Skeletal muscle tissue (tissue), 4 donors: ENCODE data around the gene C17orf58. TPM values are rescaled to one million over a fixed set of nuclear protein-coding genes. Genes with fewer than 3 reads are reported as not detected.
"Not testable (repeated sequence)": the region's sequence is repeated elsewhere in the genome, so short reads cannot be mapped to it uniquely, and the experiment has no call there.

ENCODE experiments used
- H3K27ac ChIP-seq: one replicate; pipeline ENCODE4 v1.7.0; 2013; ENCODE audit warnings: mild to moderate bottlenecking, low read depth, low read length, inconsistent platforms
- H3K27me3 ChIP-seq, 3 donors: one replicate each; pipeline ENCODE4 v1.7.0; 2013; ENCODE audit warnings: low read length in 3 of 3; ENCODE audit not compliant: control insufficient read depth in 3 of 3, insufficient read depth in 3 of 3
- H3K36me3 ChIP-seq, 3 donors: one replicate each; pipeline ENCODE4 v1.7.0; 2013; ENCODE audit warnings: low read length in 3 of 3; ENCODE audit not compliant: control insufficient read depth in 3 of 3, insufficient read depth in 3 of 3
- H3K4me1 ChIP-seq, 3 donors: one replicate each; pipeline ENCODE4 v1.7.0; 2013; ENCODE audit warnings: low read length in 3 of 3, mild to moderate bottlenecking in 3 of 3; ENCODE audit not compliant: control insufficient read depth in 3 of 3, insufficient read depth in 3 of 3
- H3K4me3 ChIP-seq, 3 donors: one replicate each; pipeline ENCODE4 v1.7.0; 2013; ENCODE audit warnings: low read length in 3 of 3
- H3K9ac ChIP-seq, 3 donors: one replicate each; pipeline ENCODE4 v1.7.0; 2013; ENCODE audit warnings: low read length in 3 of 3, mild to moderate bottlenecking in 3 of 3, moderate library complexity in 2 of 3, low read depth in 1 of 3
- H3K9me3 ChIP-seq, 3 donors: one replicate each; pipeline ENCODE4 v1.7.0; 2013; ENCODE audit warnings: low read length in 3 of 3; ENCODE audit not compliant: control insufficient read depth in 3 of 3
- total RNA-seq: library from RNA; depleted of rRNA; stranded (reverse); fragments of >200 nt; gene quantifications from one replicate; pipeline ENCODE4 v1.2.3, GENCODE V29; 2014
- donor health status: Osteomylitis.

Gene C17orf58
- total RNA-seq, 1 donor from 2014 or later = 12.0 TPM

DNA sequence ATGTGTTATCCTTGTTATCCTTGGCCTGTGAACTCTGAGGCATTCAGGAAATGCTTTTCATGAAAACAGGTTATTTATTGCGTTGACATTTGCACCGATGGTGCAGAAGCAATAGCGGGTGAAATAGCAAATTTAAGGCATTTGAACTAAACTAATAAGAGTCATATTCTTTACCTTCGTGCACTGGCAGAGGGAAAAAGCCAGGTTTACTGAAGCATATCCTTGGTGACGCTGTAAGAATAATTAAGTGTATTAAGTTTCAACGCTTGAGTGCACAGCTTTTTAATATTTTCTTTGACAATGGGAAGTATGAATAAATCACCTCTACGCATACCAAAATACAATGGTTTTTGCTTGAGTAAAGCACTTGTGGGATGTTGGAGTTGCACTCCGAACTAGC, 25.7 kb upstream of the C17orf58 start:
- Histone ChIP-seq H3K4me3 (no peak overlapping the region), H3K36me3 (no peaks in the 10 kb centered on the region), H3K9me3 (no peaks in the 10 kb centered on the region), H3K4me1 (peaks cover 4 to 7% (median 4%) of the 10 kb centered on the region in 3 donors), H3K27ac (no peak overlapping the region), H3K27me3 (no peaks in the 10 kb centered on the region), H3K9ac (no peak overlapping the region)

DNA sequence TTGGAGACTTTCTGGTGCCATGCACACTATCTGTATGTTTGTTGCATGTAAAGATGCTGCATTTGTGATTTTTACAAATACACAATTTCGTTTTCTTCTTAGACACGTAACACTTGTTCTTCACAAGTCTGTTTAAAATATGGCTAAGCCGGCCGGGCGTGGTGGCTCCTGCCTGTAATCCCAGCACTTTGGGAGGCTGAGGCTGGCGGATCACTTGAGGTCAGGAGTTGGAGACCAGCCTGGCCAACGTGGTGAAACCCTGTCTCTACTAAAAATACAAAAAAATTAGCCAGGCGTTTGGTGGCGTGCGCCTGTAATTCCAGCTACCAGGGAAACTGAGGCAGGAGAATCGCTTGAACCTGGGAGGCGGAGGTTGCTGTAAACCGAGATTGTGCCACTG, 24.5 kb upstream of the C17orf58 start:
- H3K9me3 ChIP-seq, H3K36me3 ChIP-seq, H3K4me1 ChIP-seq, H3K27me3 ChIP-seq: not testable (repeated sequence)
- Histone ChIP-seq H3K9ac (peak overlapping the region; percentile 81 to 90 (median 85)), H3K4me3 (peak overlapping the region; percentile 68 to 91 (median 82)), H3K27ac (peak overlapping the region; percentile 83)

GRCh38 chr17:68020409-68020756, 24.1 kb upstream of the C17orf58 start:
- H3K9me3 ChIP-seq = no peaks in the 10 kb centered on the region
- peak overlapping the region; percentile 83 for H3K27ac ChIP-seq
- peak overlapping the region; percentile 68 to 91 (median 82) for H3K4me3 ChIP-seq
- H3K9ac ChIP-seq = peak overlapping the region; percentile 81 to 90 (median 85)
- H3K4me1 ChIP-seq = peaks cover 4 to 7% (median 4%) of the 10 kb centered on the region in 3 donors
- no peaks in the 10 kb centered on the region for H3K27me3 ChIP-seq
- no peaks in the 10 kb centered on the region for H3K36me3 ChIP-seq

DNA sequence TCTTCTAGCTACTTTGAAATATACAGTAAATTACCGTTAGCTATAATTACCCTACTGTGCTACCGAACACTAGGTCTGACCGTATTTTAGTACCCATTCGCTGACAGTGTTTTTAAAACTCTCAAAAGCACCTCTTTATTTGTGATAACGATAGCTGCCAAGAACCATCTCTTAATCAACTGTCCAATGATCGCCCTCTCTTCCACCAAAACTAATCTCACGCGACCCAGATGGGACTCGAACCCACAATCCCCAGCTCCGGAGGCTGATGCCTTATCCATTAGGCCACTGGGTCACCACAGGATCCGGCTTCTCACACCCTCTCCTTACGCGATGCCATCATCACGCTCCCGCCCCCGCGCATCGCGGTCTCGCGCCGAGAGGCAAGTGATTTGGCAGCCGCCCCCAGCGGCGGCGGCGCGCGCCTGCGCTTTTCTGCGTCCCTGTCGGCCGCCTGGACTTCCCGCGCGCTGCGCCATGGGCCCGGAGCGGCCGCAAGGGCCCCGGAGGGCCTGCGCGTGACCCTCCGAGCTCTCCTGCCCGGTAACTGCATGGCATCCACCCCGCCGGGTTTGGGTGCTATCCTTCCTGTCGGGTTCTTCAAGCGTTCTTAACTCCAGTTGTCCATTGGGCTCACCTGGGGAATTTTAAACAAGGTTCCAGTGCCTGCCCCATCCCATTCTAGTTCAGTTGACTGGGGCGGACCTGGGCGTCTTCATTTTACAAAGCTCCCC, 23.6 kb upstream of the C17orf58 start:
- Histone ChIP-seq H3K36me3 (no peaks in the 10 kb centered on the region), H3K27me3 (no peaks in the 10 kb centered on the region), H3K9me3 (no peaks in the 10 kb centered on the region), H3K4me1 (peaks cover 4 to 7% (median 4%) of the 10 kb centered on the region in 3 donors), H3K4me3 (peak overlapping the region; percentile 68 to 91 (median 82)), H3K9ac (peak overlapping the region; percentile 81 to 90 (median 85)), H3K27ac (peak overlapping the region; percentile 83)

GRCh38 chr17:68019336-68019674, 23.0 kb upstream of the C17orf58 start:
- Histone ChIP-seq H3K36me3 (no peaks in the 10 kb centered on the region), H3K4me1 (peaks cover 4 to 7% (median 4%) of the 10 kb centered on the region in 3 donors), H3K27ac (peak overlapping the region; percentile 83), H3K4me3 (peak overlapping the region in 1 of 3 donors; percentile 91), H3K9me3 (no peaks in the 10 kb centered on the region), H3K27me3 (no peaks in the 10 kb centered on the region), H3K9ac (no peak overlapping the region)

- H3K27me3 ChIP-seq, H3K4me3 ChIP-seq, H3K9ac ChIP-seq, H3K4me1 ChIP-seq, H3K27ac ChIP-seq, H3K9me3 ChIP-seq, H3K36me3 ChIP-seq: not testable (repeated sequence)
Observed at GRCh38 chr17:68018493-68018892, 22.2 kb upstream of the C17orf58 start.

GRCh38 chr17:68016838-68017237, 20.6 kb upstream of the C17orf58 start:
- Histone ChIP-seq H3K9ac (no peak overlapping the region), H3K27ac (no peak overlapping the region), H3K36me3 (no peaks in the 10 kb centered on the region), H3K4me1 (peaks cover 4 to 7% (median 4%) of the 10 kb centered on the region in 3 donors), H3K27me3 (no peaks in the 10 kb centered on the region), H3K4me3 (no peak overlapping the region), H3K9me3 (no peaks in the 10 kb centered on the region)

DNA sequence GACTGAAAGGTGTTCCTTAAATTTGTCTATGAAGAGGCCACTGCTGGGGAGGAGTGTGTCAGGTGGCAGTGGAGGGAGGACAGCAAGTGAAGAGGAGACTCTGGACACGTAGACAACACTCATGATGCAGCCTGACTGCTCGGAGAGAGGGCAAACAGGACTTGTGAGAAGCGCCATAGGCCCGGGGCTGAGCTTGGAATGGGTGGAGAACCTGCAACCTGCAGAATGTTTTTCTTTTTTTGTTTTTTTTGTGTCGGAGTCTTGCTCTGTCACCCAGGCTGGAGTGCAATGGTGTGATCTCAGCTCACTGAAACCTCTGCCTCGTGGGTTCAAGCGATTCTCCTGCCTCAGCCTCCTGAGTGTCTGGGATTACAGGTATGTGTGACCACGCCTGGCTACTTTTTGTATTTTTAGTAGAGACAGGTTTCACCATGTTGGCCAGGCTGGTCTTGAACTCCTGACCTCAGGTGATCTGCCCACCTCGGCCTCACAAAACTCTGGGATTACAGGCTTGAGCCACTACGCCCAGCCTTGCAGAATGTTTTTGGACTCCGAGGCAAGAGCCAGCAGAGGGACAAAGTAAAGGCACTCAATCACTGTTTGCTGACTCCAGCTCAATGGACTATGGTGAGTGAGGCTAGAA, 18.9 kb upstream of the C17orf58 start:
- H3K36me3 ChIP-seq = no peaks in the 10 kb centered on the region
- H3K9me3 ChIP-seq = no peaks in the 10 kb centered on the region
- peaks cover 0 to 2% (median under 1%) of the 10 kb centered on the region in 3 donors for H3K4me1 ChIP-seq
- H3K27ac ChIP-seq = no peak overlapping the region
- H3K27me3 ChIP-seq = no peaks in the 10 kb centered on the region
- H3K4me3 ChIP-seq = no peak overlapping the region
- H3K9ac ChIP-seq = no peak overlapping the region

DNA sequence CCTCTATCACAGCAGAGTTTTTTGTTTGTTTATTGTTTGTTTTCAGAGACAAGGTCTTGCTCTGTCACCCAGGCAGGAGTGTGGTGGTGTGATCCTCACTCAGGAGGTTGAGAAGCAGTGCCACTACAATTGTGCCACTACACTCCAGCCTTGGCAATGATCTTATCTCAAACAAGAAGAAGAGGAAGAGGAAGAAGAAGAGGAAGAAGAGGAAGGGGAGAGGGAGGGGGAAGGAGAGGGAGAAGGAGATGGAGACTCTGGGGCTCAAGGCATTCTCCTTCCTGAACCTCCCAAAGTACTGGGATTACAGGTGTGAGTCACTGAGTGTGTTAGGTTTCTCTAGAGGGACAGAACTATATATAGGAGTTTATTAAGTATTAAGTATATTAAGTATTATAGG, 17.1 kb upstream of the C17orf58 start:
- H3K4me3 ChIP-seq = no peak overlapping the region
- no peak overlapping the region for H3K9ac ChIP-seq
- no peaks in the 10 kb centered on the region for H3K36me3 ChIP-seq
- H3K27me3 ChIP-seq = no peaks in the 10 kb centered on the region
- H3K4me1 ChIP-seq = peaks cover 0 to 2% (median 0%) of the 10 kb centered on the region in 3 donors
- no peak overlapping the region for H3K27ac ChIP-seq
- no peaks in the 10 kb centered on the region for H3K9me3 ChIP-seq

DNA sequence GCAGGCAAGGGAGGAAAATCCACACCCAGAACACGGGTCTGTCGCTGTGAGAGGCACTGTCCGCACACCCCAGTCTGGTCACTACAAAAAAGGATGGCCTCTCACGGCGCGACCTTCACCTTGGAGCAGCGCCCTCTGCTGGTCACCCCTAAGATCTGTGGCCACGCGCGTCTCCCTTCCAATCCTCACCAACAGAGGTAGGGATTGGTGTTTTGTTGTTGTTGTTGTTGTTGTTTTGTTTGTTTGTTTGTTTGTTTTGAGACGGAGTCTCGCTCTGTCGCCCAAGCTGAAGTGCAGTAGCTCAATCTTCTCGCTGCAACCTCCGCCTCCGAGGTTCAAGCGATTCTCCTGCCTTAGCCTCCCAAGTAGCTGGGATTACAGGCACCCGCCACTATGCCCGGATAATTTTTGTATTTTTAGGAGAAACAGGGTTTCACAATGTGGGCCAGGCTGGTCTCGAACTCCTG, 15.0 kb upstream of the C17orf58 start:
- Histone ChIP-seq H3K27me3 (no peaks in the 10 kb centered on the region), H3K4me3 (no peak overlapping the region), H3K9me3 (no peaks in the 10 kb centered on the region), H3K4me1 (peaks cover 0 to 2% (median 0%) of the 10 kb centered on the region in 3 donors), H3K9ac (no peak overlapping the region), H3K36me3 (no peaks in the 10 kb centered on the region), H3K27ac (no peak overlapping the region)
